BJ (cell line): ENCODE measurements around the gene USP6NL. TPM values are rescaled to one million over a fixed set of nuclear protein-coding genes. Genes with fewer than 3 reads are reported as not detected.

Source experiments
- CTCF ChIA-PET: fragments of 350-600 bp; formaldehyde crosslinking; extraction: SDS; loops from one replicate; lab custom pipeline; 2021; ENCODE audit warnings: antibody characterized with exemption, inconsistent platforms; lab: Yijun Ruan, JAX
- POLR2A ChIA-PET: fragments of 300-600 bp; sonication (Branson Sonifier 250); formaldehyde crosslinking; extraction: SDS; loops from one replicate; lab custom pipeline; 2021; ENCODE audit warnings: antibody characterized with exemption; lab: Charles Lee
- DNase-seq: peaks from one replicate; pipeline ENCODE4 v3.0.0-alpha.2; 2011; ENCODE audit warnings: low read depth
- H3K27me3 ChIP-seq: 2 replicates; pipeline ENCODE4 v1.6.0; 2011; ENCODE audit warnings: low read length; ENCODE audit not compliant: control insufficient read depth, insufficient read depth
- H3K36me3 ChIP-seq: 2 replicates; pipeline ENCODE4 v1.5.1; 2011; ENCODE audit warnings: low read length; ENCODE audit not compliant: control insufficient read depth, insufficient read depth
- H3K4me3 ChIP-seq: 2 replicates; pipeline ENCODE4 v1.5.1; 2011; ENCODE audit warnings: low read depth, mild to moderate bottlenecking, control low read depth, low read length
- polyA plus RNA-seq: library from polyadenylated mRNA; depleted of rRNA; stranded (reverse); fragments of >200 nt; gene quantifications from 2 replicates; pipeline ENCODE4 v1.2.3, GENCODE V29; 2011
- TF ChIP-seq, protein P1 (sequence below): IDR thresholded peaks from 2 replicates; pipeline ENCODE4 v1.5.1; 2011; ENCODE audit warnings: low read depth, mild to moderate bottlenecking, control low read depth, inconsistent platforms, low read length, moderate library complexity; ENCODE audit not compliant: insufficient read depth

USP6NL gene
- polyA plus RNA-seq, 1 experiment, result 7.7 TPM

DNA sequence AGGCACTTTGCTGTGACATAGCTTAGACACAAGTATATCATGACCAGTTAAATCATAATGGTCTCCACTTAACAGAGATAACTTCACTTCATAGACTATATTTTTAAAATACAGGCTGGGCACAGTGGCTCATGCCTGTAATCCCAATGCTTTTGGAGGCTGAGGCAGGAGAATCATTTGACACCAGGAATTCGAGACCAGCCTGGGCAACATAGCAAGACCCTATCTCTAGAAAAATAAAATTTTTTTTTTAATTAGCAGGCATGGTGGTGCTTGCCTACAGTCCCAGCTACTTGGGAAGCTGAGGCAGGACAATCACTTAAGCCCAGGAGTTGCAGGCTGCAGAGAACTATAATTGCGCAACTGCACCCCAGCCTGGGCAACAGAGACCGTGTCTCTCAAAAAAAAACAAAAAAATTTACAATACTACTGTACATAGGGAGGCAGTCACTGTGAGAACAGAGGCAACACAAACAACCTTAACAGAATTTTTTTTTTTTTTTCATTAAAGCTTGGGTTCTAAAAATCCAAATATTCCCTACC lies 105.1 kb downstream of the USP6NL start:
- CTCF ChIA-PET, result interaction anchor here (0.7 to 0.9 kb wide), 2 partner anchors 13 to 251 kb away, joined by 3 to 4 read pairs; no protein-coding TSS in a partner anchor
- TF ChIP-seq, protein P1, sequence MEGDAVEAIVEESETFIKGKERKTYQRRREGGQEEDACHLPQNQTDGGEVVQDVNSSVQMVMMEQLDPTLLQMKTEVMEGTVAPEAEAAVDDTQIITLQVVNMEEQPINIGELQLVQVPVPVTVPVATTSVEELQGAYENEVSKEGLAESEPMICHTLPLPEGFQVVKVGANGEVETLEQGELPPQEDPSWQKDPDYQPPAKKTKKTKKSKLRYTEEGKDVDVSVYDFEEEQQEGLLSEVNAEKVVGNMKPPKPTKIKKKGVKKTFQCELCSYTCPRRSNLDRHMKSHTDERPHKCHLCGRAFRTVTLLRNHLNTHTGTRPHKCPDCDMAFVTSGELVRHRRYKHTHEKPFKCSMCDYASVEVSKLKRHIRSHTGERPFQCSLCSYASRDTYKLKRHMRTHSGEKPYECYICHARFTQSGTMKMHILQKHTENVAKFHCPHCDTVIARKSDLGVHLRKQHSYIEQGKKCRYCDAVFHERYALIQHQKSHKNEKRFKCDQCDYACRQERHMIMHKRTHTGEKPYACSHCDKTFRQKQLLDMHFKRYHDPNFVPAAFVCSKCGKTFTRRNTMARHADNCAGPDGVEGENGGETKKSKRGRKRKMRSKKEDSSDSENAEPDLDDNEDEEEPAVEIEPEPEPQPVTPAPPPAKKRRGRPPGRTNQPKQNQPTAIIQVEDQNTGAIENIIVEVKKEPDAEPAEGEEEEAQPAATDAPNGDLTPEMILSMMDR, result no peak
- POLR2A ChIA-PET, result no interaction called here

DNA sequence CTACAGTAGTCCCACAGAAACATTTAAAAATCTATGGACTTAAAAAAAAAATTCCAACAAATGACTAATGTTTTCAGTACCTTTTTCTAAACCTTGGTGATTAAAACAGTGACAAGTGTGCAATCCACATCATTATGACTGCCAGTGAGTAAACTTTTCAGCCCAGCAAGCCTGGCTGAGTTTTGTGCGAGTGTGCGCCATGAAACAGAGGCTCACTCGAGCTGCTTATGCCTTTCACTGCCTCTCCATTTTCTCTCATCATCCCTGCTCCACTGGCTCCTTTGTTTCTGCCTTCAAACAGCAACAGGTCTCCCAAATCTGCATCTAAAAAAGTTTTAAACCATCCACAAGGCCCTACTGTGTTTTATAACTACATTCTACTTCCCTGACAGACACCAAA lies 105.8 kb downstream of the USP6NL start:
- no peaks in the 10 kb centered on the region for H3K27me3 ChIP-seq
- DNase-seq, result no peak
- TF ChIP-seq, protein P1, result no peak
- POLR2A ChIA-PET, result no interaction called here
- CTCF ChIA-PET, result interaction anchor here (0.7 to 3.1 kb wide), 4 partner anchors 10 to 252 kb away, joined by 3 to 14 read pairs (median 4); no protein-coding TSS in a partner anchor
- no peak overlapping the region for H3K4me3 ChIP-seq
- H3K36me3 ChIP-seq, result no peaks in the 10 kb centered on the region

More for the DNA sequence above, 105.1 kb downstream of the USP6NL start:
- no peak for DNase-seq
- Histone ChIP-seq H3K4me3 (no peak overlapping the region), H3K27me3 (no peaks in the 10 kb centered on the region), H3K36me3 (no peaks in the 10 kb centered on the region)

DNA sequence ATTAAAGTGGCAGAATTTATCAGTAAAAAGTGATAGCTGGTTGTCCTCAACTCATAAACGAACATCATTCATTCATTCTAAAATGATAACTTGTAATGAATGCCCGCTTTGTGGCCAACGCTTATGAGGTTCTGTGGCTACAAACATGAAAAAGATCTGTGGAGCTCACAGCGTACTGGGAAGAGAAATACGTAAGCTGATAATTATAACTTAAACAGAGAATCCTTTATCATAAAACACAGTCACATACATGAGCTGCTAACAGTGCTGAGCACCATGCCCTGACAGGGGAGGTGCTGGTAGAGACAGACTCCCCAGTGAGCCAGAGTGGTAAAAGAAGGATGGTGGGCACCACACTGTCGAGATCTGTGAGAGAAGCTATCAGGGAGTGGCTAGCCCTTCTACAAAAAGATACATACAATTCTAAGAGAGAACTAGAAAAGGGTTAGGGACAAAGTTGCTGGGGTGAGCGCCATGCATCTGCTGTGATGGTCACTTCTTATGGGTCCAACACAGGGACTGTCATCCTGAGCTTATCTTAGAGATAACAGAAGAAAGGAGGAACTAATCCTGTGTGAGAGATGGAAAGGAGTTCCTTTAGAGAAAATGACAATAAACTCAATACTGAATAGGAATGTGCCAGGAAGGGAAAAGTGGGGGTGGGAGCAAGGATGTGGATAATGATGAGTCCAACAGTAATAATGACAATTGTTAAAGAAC lies 106.7 kb downstream of the USP6NL start:
- H3K36me3 ChIP-seq, result no peaks in the 10 kb centered on the region
- TF ChIP-seq, protein P1, result no peak
- CTCF ChIA-PET, result interaction anchor here (0.7 to 3.1 kb wide), 3 partner anchors 11 to 220 kb away, joined by 3 to 14 read pairs (median 3); no protein-coding TSS in a partner anchor
- DNase-seq, result no peak
- H3K27me3 ChIP-seq, result no peaks in the 10 kb centered on the region
- H3K4me3 ChIP-seq, result no peak overlapping the region
- POLR2A ChIA-PET, result no interaction called here

DNA sequence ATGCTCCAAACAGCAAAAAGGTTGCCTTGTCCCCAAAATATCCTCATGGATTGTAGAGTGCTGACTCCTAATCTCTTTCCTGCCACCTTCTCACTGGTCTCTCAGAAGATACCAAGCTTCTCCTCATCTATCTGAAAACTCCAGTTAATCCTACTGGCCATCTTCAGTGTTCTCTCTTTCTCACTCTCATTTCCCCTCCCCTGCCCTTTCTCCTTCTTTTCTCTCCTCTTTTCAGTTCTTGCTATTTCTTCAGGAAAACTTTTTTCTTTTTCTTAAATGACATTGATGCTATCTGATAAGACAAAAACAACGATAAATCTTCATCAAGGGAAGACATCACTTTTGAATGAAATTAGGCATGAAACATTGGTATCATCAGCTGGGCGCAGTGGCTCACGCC lies 109.8 kb downstream of the USP6NL start:
- ChIA-PET POLR2A (no interaction called here), CTCF (no interaction called here)
- Histone ChIP-seq H3K36me3 (no peaks in the 10 kb centered on the region), H3K4me3 (no peak overlapping the region), H3K27me3 (no peaks in the 10 kb centered on the region)
- no peak for DNase-seq
- TF ChIP-seq, protein P1, result no peak

DNA sequence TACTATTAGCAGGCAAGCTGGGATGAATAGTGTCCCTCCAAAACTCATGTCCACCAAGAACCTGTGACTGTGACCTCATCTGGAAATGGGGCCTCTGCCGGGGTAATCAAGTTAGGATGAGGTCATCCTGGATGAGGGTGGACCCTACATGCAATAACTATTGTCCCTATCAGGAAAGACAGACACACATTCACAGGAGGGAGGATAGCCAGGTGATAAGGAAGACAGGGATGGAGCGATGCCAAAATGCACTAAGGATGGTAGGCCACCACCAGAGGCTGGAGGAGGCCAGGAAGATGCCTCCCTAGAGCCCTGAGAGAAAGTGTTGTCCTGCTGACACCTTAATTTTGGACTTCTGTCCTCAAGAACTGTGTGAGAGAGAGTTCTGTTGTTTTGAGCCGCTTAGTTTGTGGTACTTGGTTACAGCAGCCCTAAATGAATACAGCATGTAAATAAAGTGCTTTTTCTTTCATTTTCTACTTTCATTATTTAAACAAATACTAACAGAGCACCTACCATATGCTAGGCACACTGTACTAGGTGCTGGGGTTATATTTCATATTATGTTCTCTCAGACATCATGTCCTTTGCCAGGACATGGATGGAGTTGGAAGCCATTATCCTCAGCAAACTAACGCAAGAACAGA lies 111.9 kb downstream of the USP6NL start:
- no peak for DNase-seq
- POLR2A ChIA-PET, result no interaction called here
- CTCF ChIA-PET, result interaction anchor here (0.6 kb wide), 1 partner anchor 14 kb away, joined by 4 read pairs; no protein-coding TSS in a partner anchor
- H3K27me3 ChIP-seq, result no peaks in the 10 kb centered on the region
- H3K36me3 ChIP-seq, result no peaks in the 10 kb centered on the region
- H3K4me3 ChIP-seq, result no peak overlapping the region
- TF ChIP-seq, protein P1, result no peak
